ENCODE results near the gene SH3D19. TPM values are rescaled to one million over a fixed set of nuclear protein-coding genes. Genes with fewer than 3 reads are reported as not detected.
"Not testable (repeated sequence)": the region's sequence is repeated elsewhere in the genome, so short reads cannot be mapped to it uniquely, and the experiment has no call there.

SH3D19 gene
- total RNA-seq, 1 experiment from 2014 or later, result 5.3 TPM

DNA sequence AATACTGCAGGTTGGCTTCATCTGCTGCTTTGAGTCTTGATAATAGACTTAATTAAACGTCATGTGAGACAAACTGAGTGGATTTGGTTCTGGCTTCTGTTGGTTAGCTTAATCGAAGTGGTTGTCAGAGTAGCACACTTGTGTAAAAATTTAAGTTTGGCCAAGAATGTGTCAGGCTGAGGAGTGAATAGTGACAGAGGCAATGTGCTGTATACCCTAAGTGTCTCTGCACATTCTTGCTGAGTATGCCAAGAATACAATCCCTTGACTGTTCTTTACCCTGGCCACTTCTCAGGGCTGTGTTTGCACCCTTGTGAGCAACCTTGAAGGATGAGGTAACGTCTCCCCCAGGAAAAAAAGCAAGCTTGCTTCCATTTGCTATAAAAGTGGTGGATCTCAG, 211.1 kb downstream of the SH3D19 start:
- no peaks in the 10 kb centered on the region for H3K9me3 ChIP-seq
- H3K36me3 ChIP-seq, result no peaks in the 10 kb centered on the region
- H3K27me3 ChIP-seq, result no peaks in the 10 kb centered on the region
- no peak for DNase-seq
- H3K4me3 ChIP-seq, result no peak overlapping the region

DNA sequence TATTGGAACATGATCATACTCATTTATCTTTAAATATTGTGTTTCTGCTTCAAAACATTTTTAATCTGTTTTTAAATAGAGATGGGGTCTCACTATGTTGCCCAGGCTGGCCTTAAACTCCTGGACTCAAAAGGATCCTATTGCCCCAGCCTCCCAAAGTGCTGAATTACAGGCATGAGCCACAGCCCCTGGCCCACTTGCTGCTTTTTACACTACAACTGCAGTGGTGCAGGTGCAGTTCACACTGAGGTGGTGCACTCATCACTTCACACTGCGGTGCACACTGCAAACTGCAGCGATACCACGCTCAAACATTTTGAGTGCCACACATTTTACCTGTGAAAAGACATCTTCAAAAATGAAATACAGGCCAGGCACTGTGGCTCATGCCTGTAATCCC, 215.2 kb downstream of the SH3D19 start:
- DNase-seq, result no peak
- Histone ChIP-seq H3K4me3 (no peak overlapping the region), H3K27me3 (no peaks in the 10 kb centered on the region), H3K36me3 (peaks cover 21% of the 10 kb centered on the region), H3K9me3 (no peaks in the 10 kb centered on the region)

DNA sequence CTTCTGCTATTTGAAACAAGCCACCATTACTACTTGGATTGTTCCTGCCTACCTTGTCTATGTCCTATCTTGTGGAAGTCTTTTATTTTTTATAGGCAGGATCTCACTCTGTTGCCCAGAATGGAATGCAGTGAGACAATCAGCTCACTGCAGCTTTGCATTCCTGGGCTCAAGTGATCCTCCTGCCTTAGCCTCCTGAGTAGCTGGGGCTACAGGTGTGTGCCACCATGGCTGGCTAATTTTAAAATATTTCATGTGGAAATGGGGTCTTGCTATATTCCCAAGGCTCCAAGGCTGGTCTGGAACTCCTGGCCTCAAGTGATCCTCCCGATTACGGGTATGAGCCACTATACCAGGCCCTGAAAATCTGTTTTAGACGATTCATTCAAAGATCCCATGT, 218.3 kb downstream of the SH3D19 start:
- Histone ChIP-seq H3K36me3 (peaks cover 48% of the 10 kb centered on the region), H3K27me3 (no peaks in the 10 kb centered on the region)

DNA sequence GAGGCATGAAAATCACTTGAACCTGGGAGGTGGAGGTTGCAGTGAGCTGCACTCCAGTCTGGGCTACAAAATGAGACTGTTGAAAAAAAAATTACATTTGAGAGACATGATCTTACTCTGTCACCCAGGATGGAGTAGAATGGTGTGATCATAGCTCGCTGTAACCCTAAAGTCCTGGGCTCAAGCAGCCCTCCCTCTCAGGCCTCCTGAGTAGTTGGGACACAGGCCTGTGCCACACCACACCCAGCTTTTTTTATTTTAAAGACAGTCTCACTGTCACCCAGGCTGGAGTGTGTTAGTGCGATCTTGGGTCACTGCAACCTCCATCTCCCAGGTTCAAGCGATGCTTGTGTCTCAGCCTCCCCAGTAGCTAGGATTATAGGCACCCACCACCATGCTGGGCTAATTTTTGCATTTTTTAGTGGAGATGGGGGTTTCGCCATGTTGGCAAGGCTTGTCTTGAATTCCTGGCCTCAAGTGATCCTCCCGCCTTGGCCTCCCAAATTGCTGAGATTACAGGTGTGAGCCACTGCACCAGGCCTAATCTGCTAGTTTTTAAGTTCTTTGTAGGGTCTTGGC, 219.9 kb downstream of the SH3D19 start:
- H3K27me3 ChIP-seq, result no peaks in the 10 kb centered on the region
- no peaks in the 10 kb centered on the region for H3K9me3 ChIP-seq
- H3K36me3 ChIP-seq, result peaks cover 63% of the 10 kb centered on the region
- no peak for DNase-seq
- H3K4me3 ChIP-seq, result no peak overlapping the region

More for the DNA sequence above, 218.3 kb downstream of the SH3D19 start:
- no peak for DNase-seq
- H3K9me3 ChIP-seq, result no peaks in the 10 kb centered on the region
- no peak overlapping the region for H3K4me3 ChIP-seq

DNA sequence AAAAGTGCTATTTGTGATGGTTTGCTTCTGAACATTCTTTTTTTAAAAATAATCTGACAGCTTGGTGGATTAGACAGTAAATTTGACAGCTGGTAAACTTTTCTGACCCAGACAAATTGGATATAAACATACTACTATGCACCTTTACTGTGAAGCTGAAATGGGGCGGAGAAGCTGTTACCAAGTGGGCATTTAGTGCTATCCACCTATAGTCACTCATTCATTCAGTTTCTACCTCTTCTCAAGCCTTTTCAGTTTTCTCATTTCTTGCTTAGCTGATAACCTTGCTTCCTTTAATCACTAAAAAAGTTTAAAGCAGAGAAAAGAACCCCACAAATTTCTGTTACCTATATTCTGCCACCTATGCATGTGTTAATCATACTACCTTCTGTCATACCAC, 220.8 kb downstream of the SH3D19 start:
- no peaks in the 10 kb centered on the region for H3K9me3 ChIP-seq
- H3K36me3 ChIP-seq, result peaks cover 73% of the 10 kb centered on the region
- DNase-seq, result no peak
- H3K4me3 ChIP-seq, result no peak overlapping the region
- H3K27me3 ChIP-seq, result no peaks in the 10 kb centered on the region

DNA sequence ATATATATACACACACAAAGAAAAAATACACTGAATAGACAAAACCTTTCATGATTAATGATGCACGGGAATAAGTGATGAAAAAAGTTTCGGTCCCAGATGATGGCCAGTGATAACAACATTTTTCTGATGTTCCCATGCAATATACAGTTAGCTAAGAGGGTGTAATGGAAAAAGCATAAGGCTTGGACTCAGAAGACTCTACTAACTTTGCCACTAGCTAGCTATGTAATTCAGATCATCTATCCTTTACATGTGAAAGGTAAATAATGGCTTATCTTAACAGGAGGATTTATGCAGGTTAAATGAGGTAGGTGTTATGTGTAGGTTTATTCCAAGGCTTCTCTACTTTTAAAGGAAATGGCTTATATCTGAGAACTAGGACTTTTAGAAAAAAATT, 221.6 kb downstream of the SH3D19 start:
- no peaks in the 10 kb centered on the region for H3K27me3 ChIP-seq
- H3K36me3 ChIP-seq, result peaks cover 73% of the 10 kb centered on the region
- H3K4me3 ChIP-seq, result no peak overlapping the region
- H3K9me3 ChIP-seq, result no peaks in the 10 kb centered on the region
- DNase-seq, result no peak

DNA sequence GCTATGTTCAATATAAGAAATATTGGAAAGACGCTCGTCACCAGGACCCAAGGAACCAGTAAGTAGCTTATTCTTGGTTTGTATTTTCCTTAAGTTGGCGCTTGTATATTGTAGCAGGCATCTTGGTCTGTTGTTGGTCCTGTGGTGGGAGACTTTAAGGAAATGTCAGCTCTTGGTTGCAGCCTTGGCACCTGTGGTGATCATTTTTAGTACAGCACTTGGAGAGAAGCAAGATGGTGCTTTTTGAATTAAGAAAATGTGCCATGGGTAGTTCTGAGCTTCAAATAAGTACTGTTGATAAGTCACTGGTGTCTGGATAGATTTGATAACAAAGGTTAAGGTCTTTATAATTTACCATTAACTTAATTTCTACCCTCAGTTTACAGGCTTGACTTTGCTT, 224.9 kb downstream of the SH3D19 start:
- peaks cover 55% of the 10 kb centered on the region for H3K36me3 ChIP-seq

DNA sequence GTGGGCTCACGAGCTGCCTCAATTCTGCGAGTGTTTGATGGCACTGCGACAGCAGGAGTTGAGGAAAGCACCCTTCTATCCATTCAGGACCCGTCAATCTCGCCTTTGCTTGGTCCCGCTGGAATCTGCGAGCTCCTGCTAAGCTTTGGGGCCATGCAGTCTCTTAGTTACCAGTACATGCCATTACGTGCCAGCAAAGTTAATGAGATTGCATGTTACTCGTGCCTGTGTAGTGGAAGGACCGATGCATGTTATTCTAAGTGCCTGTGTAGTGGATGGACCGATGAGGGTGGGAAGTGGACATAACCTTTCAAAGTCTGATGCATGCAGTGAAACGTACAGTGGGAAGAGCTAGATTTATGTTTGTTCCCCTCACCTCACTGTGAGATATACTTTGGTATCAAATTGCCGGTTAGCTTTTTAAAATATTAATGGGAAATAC, 225.4 kb downstream of the SH3D19 start:
- Histone ChIP-seq H3K9me3 (no peaks in the 10 kb centered on the region), H3K4me3 (peak overlapping the region; percentile 92), H3K36me3 (peaks cover 50% of the 10 kb centered on the region), H3K27me3 (no peaks in the 10 kb centered on the region)
- DNase-seq, result no peak

More for the DNA sequence above, 224.9 kb downstream of the SH3D19 start:
- no peak for DNase-seq
- peak overlapping the region; percentile 92 for H3K4me3 ChIP-seq
- H3K27me3 ChIP-seq, result no peaks in the 10 kb centered on the region
- H3K9me3 ChIP-seq, result no peaks in the 10 kb centered on the region

DNA sequence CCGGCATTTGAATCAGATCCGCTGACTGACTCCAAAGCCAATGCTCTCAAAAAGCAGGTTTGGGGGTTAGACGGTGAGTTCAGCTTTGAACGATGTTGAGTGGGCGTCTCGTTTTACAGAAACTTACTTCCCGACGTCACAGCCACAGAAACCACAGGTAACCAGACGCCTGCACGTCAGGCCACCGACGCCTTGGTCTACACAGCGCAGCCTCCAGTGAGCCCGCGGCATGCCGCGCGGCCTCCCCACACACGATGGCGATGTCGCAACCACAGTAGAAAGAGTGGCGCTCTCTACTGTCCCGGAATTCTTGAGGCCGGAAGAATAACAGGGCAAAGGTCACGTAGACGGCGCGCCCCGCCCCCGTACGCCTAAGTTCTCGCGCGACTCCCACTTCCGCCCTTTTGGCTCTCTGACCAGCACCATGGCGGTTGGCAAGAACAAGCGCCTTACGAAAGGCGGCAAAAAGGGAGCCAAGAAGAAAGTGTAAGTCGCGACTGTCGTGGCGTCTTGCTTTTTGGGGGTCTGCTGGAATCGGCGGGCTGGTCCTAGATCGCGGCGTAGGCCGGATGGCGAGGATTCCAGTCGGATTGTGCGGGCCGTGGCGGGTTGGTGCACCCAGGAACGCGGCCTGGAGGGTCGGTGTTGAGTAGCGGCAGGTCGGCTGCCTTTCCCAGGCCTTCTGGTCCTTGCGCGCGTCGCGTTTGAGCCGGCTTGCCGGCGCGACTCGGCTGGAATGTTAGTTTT, 226.0 kb downstream of the SH3D19 start, which contains the start of gene RPS3A:
Gene RPS3A (plus strand): TSS at position 400 of the 747 bp plus-strand sequence. CDS start 25 bp downstream, at position 425.
- peaks cover 46% of the 10 kb centered on the region for H3K36me3 ChIP-seq
- H3K27me3 ChIP-seq, result no peaks in the 10 kb centered on the region
- H3K4me3 ChIP-seq, result peak within 1 kb of the TSS; percentile 92
- peak; percentile 88 for DNase-seq
- H3K9me3 ChIP-seq, result no peaks in the 10 kb centered on the region

DNA sequence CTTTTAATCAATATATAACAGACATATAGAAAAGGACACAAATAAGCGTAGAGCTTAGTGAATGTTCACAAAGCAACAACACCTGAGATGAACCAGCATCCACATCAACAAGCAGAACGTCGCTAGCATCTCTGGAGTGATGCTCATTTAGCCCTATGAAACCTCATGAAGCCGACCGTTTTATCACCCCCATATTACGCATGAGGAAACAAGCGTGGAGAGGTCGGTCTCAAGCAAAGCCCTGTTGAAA, 226.5 kb downstream of the SH3D19 start:
- DNase-seq, result no peak
- H3K4me3 ChIP-seq, result peak overlapping the region; percentile 92
- peaks cover 44% of the 10 kb centered on the region for H3K36me3 ChIP-seq
- no peaks in the 10 kb centered on the region for H3K27me3 ChIP-seq
- H3K9me3 ChIP-seq, result no peaks in the 10 kb centered on the region

DNA sequence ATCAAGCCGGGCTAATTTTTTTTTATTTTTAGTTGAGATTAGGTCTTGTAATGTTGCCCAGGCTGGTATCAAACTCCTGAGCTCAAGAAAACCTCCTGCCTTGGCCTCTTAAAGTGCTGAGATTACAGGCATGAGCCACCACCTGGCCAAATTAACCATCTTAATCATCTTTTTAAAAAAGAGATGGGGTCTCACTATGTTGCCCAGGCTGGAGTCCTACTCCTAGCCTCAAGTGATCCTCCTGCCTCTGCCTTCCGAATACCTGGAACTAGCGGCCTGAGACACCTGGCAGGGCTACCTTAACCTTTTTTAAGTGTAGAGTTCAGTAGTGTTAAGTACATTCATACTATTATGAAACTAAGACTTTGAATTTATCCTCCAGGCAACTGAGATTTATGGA, 227.6 kb downstream of the SH3D19 start:
- Histone ChIP-seq H3K9me3 (no peaks in the 10 kb centered on the region), H3K36me3 (peaks cover 32% of the 10 kb centered on the region), H3K4me3 (no peak overlapping the region), H3K27me3 (no peaks in the 10 kb centered on the region)
- DNase-seq, result no peak

DNA sequence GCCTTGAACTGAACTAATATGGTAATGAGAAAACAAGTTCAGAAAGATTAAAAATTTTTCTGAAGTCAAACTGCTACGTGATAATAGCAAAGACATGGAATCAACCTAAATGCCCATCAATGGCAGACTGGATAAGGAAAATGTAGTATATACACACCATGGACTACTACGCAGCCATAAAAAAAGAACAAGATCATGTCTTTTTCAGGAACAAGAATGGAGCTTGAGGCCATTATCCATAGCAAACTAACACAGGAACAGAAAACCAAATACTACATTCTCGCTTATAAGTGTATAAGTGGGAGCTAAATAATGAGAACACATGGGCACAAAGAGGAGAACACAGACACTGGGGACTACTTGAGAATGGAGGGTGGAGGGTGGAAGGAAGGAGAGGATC, 230.3 kb downstream of the SH3D19 start:
- Histone ChIP-seq H3K36me3 (peaks cover 6% of the 10 kb centered on the region), H3K27me3 (no peaks in the 10 kb centered on the region), H3K4me3 (no peak overlapping the region), H3K9me3 (no peaks in the 10 kb centered on the region)
- DNase-seq, result no peak

DNA sequence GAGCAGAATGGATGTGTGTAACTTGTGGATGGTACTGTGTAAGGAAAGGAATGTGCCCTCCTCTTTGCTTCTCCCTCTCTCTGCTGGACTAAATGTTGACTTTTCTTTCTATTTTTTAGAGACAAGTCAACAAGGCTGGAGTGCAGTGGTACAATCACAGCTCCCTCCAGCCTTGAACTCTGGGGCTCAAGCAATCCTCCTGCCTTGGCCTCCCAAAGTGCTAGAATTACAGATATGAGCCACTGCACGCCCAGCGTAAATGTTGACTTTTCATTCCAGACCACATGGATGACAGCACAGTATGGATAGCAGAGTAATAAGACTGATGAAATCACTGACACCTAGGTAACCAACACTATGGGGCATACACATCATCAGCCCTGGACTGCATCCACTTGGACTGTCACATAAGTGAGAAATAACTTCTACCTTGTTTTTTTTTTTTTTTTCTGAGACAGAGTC, 231.1 kb downstream of the SH3D19 start:
- DNase-seq, result no peak
- Histone ChIP-seq H3K27me3 (no peaks in the 10 kb centered on the region), H3K4me3 (no peak overlapping the region), H3K36me3 (no peaks in the 10 kb centered on the region), H3K9me3 (no peaks in the 10 kb centered on the region)

DNA sequence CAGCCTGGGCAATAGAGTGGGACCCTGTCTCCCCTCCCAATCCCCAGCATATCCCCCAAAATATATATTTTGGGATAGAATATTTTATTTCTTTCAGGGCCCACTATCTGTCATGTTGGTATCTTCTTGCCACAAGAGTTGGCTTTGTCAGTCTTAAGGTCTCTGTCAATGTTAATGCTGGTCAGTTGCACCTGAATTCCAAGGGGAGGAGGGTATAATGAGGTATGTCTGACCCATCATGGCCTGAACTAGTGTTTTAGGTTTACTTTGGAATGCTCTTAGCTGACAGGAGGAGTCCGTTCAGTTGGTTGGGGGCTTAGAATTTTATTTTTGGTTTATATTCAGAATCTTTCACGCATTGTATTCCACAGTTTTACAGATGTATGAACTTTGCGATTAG, 232.2 kb downstream of the SH3D19 start:
- no peak for DNase-seq
- Histone ChIP-seq H3K27me3 (no peaks in the 10 kb centered on the region), H3K36me3 (no peaks in the 10 kb centered on the region), H3K4me3 (no peak overlapping the region), H3K9me3 (no peaks in the 10 kb centered on the region)

DNA sequence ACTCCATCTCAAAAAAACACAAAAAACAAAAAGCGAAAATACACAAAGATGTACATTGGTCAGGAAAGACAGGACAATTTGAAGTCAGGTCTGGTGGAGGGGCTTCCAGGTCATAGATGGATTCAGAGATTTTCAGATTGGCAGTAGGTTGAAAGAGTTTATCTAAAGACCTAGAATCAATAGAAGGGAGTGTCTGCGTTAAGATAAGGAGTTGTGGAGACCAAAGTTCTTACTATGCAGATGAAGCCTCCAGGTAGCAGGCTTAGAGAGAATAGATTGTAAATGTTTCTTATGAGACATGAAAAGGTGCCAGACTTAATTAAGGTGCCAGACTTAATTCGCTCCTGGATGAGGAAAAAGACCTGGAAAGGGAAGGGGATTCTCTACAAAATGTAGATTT, 232.9 kb downstream of the SH3D19 start:
- DNase-seq, result no peak
- H3K4me3 ChIP-seq, result no peak overlapping the region
- H3K36me3 ChIP-seq, result no peaks in the 10 kb centered on the region
- H3K9me3 ChIP-seq, result no peaks in the 10 kb centered on the region
- H3K27me3 ChIP-seq, result no peaks in the 10 kb centered on the region

DNA sequence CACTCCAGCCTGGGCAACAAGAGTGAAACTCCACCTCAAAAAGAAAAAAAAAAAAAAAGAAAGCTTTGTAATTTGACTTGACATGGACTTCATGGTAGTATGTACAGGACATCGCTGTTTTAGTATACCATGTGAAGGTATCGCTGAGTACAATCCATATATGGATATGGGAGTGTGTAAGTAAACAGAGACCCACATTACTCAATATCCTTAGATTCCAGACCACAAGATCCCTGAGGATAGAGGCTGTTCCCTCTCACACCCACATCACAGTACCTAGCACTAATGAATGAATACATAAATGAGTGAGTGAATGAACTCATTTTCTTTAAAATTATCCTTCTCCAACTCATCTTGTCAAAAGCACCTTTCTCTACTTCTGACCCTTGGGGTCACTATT, 234.4 kb downstream of the SH3D19 start:
- Histone ChIP-seq H3K4me3 (no peak overlapping the region), H3K9me3 (no peaks in the 10 kb centered on the region), H3K36me3 (no peaks in the 10 kb centered on the region), H3K27me3 (no peaks in the 10 kb centered on the region)
- no peak for DNase-seq

DNA sequence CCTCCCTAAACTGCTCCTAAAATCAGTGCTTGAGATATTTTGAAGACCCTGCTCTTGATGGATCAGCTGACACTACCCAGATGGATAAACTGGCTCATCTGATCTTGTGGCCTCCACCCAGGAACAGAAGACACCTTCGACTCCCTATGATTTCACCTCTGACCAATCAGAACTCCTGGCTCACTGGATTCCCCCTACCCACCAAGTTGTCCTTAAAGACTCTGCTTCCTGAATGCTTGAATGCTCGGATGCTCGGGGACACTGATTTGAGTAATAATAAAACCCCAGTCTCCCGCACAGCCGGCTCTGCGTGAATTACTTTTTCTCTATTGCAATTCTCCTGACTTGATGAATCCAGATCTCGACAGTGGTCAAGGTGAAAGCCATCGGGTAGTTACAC, 237.9 kb downstream of the SH3D19 start:
- H3K27me3 ChIP-seq, result no peaks in the 10 kb centered on the region
- no peaks in the 10 kb centered on the region for H3K36me3 ChIP-seq
- DNase-seq, result no peak
- no peaks in the 10 kb centered on the region for H3K9me3 ChIP-seq
- no peak overlapping the region for H3K4me3 ChIP-seq

DNA sequence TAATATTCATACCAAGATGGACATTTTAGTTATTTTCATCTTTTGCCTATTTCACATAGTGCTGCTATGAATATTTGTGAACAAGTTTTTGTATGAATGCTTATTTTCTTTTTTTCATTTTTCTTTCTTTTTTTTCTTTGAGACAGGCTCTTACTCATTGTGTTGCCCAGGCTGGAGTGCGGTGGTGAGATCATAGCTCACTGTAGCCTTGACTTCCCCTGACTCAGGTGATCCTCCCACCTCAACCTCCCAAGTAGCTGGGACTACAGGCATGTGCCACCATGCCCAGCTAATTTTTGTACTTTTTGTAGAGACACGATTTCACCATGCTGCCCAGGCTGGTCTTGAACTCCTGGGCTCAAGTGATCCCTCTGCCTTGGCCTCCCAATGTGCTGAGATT, 247.4 kb downstream of the SH3D19 start:
- not testable (repeated sequence) for DNase-seq, H3K27me3 ChIP-seq, H3K4me3 ChIP-seq, H3K36me3 ChIP-seq, H3K9me3 ChIP-seq
